Hepatocyte (in vitro differentiated cells): ENCODE measurements around the gene WDHD1.
"Not testable (repeated sequence)": the region's sequence is repeated elsewhere in the genome, so short reads cannot be mapped to it uniquely, and the experiment has no call there.

Experiments
- EZH2phosphoT487 ChIP-seq: fragments of 200-600 bp; sonication (generic); IDR thresholded peaks from one replicate; pipeline ENCODE4 v1.6.1; 2018; ENCODE audit warnings: antibody characterized with exemption, mild to moderate bottlenecking, low read depth, moderate library complexity; ENCODE audit not compliant: unreplicated experiment, severe bottlenecking
- TF ChIP-seq, protein P1 (sequence below): fragments of 200-600 bp; sonication (generic); IDR thresholded peaks from 2 replicates; pipeline ENCODE4 v1.5.1; 2016; ENCODE audit warnings: antibody characterized with exemption, mild to moderate bottlenecking; ENCODE audit not compliant: poor library complexity

DNA sequence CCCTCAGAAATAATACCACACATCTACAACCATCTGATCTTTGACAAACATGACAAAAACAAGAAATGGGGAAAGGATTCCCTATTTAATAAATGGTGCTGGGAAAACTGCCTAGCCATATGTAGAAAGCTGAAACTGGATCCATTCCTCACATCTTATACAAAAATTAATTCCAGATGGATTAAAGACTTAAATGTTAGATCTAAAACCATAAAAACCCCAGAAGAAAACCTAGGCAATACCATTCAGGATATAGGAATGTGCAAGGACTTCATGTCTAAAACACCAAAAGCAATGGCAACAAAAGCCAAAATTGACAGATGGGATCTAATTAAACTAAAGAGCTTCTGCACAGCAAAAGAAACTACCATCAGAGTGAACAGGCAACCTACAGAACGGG lies 74.1 kb downstream of the WDHD1 start:
- TF ChIP-seq, protein P1, sequence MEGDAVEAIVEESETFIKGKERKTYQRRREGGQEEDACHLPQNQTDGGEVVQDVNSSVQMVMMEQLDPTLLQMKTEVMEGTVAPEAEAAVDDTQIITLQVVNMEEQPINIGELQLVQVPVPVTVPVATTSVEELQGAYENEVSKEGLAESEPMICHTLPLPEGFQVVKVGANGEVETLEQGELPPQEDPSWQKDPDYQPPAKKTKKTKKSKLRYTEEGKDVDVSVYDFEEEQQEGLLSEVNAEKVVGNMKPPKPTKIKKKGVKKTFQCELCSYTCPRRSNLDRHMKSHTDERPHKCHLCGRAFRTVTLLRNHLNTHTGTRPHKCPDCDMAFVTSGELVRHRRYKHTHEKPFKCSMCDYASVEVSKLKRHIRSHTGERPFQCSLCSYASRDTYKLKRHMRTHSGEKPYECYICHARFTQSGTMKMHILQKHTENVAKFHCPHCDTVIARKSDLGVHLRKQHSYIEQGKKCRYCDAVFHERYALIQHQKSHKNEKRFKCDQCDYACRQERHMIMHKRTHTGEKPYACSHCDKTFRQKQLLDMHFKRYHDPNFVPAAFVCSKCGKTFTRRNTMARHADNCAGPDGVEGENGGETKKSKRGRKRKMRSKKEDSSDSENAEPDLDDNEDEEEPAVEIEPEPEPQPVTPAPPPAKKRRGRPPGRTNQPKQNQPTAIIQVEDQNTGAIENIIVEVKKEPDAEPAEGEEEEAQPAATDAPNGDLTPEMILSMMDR: not testable (repeated sequence)
- TF ChIP-seq EZH2phosphoT487: not testable (repeated sequence)
